HepG2 (cell line): ENCODE measurements around the gene SPATA13. TPM values are rescaled to one million over a fixed set of nuclear protein-coding genes. Genes with fewer than 3 reads are reported as not detected.

ENCODE experiments used
- DDIT3 ChIP-seq: sonication (generic); formaldehyde crosslinking; IDR thresholded peaks from 2 replicates; pipeline ENCODE4 v1.4.0; 2020; ENCODE audit warnings: mild to moderate bottlenecking, missing genetic modification reagents
- ELF1 ChIP-seq: sonication (generic); formaldehyde crosslinking; IDR thresholded peaks from 2 replicates; pipeline ENCODE4 v1.4.0; 2020; ENCODE audit warnings: missing genetic modification reagents
- KMT2A ChIP-seq: sonication (generic); formaldehyde crosslinking; IDR thresholded peaks from 2 replicates; pipeline ENCODE4 v1.4.0; 2020; ENCODE audit warnings: missing genetic modification reagents
- MEIS2 ChIP-seq: sonication (generic); formaldehyde crosslinking; IDR thresholded peaks from 2 replicates; pipeline ENCODE4 v1.9.0; 2021; ENCODE audit warnings: mild to moderate bottlenecking, missing genetic modification reagents
- MTERF4 ChIP-seq: sonication (generic); formaldehyde crosslinking; IDR thresholded peaks from 2 replicates; pipeline ENCODE4 v1.8.0; 2023; ENCODE audit warnings: mild to moderate bottlenecking, missing genetic modification reagents
- NCOA5 ChIP-seq: sonication (generic); formaldehyde crosslinking; IDR thresholded peaks from 2 replicates; pipeline ENCODE4 v1.4.0; 2020; ENCODE audit warnings: missing genetic modification reagents
- NR3C1 ChIP-seq: sonication (generic); formaldehyde crosslinking; IDR thresholded peaks from 2 replicates; pipeline ENCODE4 v1.4.0; 2020; ENCODE audit warnings: missing genetic modification reagents
- RARG ChIP-seq: sonication (generic); formaldehyde crosslinking; IDR thresholded peaks from 2 replicates; pipeline ENCODE4 v1.4.0; 2020; ENCODE audit warnings: low read depth, mild to moderate bottlenecking, missing genetic modification reagents
- REL ChIP-seq: sonication (generic); formaldehyde crosslinking; conservative IDR thresholded peaks from 2 replicates; pipeline ENCODE4 v1.8.0; 2022; ENCODE audit warnings: mild to moderate bottlenecking, missing genetic modification reagents, moderate library complexity
- ZBTB3 ChIP-seq: sonication (generic); formaldehyde crosslinking; IDR thresholded peaks from 2 replicates; pipeline ENCODE4 v1.4.0; 2020; ENCODE audit warnings: low read depth, mild to moderate bottlenecking, moderate library complexity, missing genetic modification reagents, borderline replicate concordance
- ZNF431 ChIP-seq: sonication (generic); formaldehyde crosslinking; IDR thresholded peaks from 2 replicates; pipeline ENCODE4 v1.9.0; 2022; ENCODE audit warnings: missing genetic modification reagents, low read depth, mild to moderate bottlenecking, borderline replicate concordance
- ZNF687 ChIP-seq: sonication (generic); formaldehyde crosslinking; IDR thresholded peaks from 2 replicates; pipeline ENCODE4 v1.5.1; 2020; ENCODE audit warnings: mild to moderate bottlenecking, missing genetic modification reagents, moderate library complexity
- ZSCAN9 ChIP-seq: IDR thresholded peaks from 2 replicates; pipeline ENCODE4 v1.6.1; 2016; ENCODE audit warnings: borderline replicate concordance
- ZUFSP ChIP-seq: sonication (generic); formaldehyde crosslinking; IDR thresholded peaks from 2 replicates; pipeline ENCODE4 v1.9.0; 2021; ENCODE audit warnings: missing genetic modification reagents, mild to moderate bottlenecking, borderline replicate concordance
- polyA plus RNA-seq, 8 experiments: library from polyadenylated mRNA; depleted of rRNA in 3 of 8; stranded (reverse) in 7 of 8; unstranded in 1 of 8; fragments of >200 nt; fragmentation: Illumina TruSeq in 4 of 8; extraction: Trizol in 4 of 8; gene quantifications; 2 replicates each; pipeline versions ENCODE4 v1.2.1 to v1.2.3, GENCODE V29; 2011 to 2016; ENCODE audit warnings: low read depth in 4 of 8, missing spikeins in 1 of 8, mixed read lengths in 1 of 8; ENCODE audit not compliant: insufficient read depth in 1 of 8
- total RNA-seq, 5 experiments: library from RNA; depleted of rRNA; stranded (reverse); fragments of >200 nt; fragmentation: Illumina TruSeq; extraction: Trizol; gene quantifications; 2 replicates each; pipeline ENCODE4 v1.2.3, GENCODE V29; 2016; ENCODE audit warnings: low read depth in 1 of 5

SPATA13 gene
- total and polyA plus RNA-seq, 2 of the 13 experiments (the other 11 are each of a cell fraction or from before 2014, with no cell fraction given): 11.3 to 14.2 TPM

- TF ChIP-seq ZNF687 (CRISPR knock-in tag) (peak; percentile 82), NR3C1 (CRISPR knock-in tag) (no peak), NCOA5 (CRISPR knock-in tag) (no peak), REL (CRISPR knock-in tag) (no peak), ELF1 (0 out of 2 replicates have a peak, but pooled peaks have one; percentile 11), MTERF4 (CRISPR knock-in tag) (no peak), DDIT3 (no peak), MEIS2 (CRISPR knock-in tag) (0 out of 2 replicates have a peak, but pooled peaks have one; percentile 23), ZUFSP (no peak), ZSCAN9 (no peak), ZNF431 (CRISPR knock-in tag) (no peak), RARG (CRISPR knock-in tag) (no peak), ZBTB3 (CRISPR knock-in tag) (0 out of 2 replicates have a peak, but pooled peaks have one; percentile 35), KMT2A (CRISPR knock-in tag) (no peak; the same call in 1 of the 2 replicates)
Measured at GRCh38 chr13:24161010-24161775, 673 bp downstream of the SPATA13 start (continued).
